CD4-positive, alpha-beta T cell treated with Interleukin-10 for 1 hour (primary cell): ENCODE results near the gene COIL.
"Not testable (repeated sequence)": the region's sequence is repeated elsewhere in the genome, so short reads cannot be mapped to it uniquely, and the experiment has no call there.

Experiments used
- DNase-seq: peaks from one replicate; pipeline ENCODE4 v3.0.0-alpha.2; 2020

COIL gene

DNA sequence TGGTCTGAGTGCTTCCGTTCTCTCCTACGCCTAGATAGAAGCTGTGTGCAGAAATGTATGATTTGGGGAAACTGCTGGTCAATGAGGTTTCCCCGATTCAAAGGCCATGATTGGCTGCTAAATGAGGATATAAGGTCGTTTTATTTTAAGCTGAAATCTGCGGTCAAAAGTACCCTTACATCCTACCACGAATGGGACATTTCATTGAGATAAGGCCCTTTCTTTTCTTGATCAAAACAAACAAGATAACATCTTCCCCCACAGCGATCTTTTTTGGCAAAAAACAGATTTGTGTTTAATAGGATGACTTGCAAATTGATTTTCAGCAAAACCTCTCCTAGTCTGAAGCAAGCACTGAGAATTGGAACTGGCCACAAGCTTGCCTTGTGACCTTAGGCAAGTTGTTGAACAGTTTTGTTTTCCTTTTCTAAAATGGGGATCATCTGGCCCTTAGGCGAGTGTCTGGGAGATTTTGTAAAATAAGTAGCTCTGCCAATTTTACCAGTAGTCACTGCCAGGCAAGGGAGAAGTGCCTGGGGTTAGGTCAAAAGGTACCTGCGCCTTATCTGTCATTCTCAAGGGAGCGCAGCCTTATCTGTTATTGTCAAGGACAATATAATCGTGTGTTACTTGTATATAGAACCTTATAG is 17.7 kb upstream of the COIL start:
- peak; percentile 15 for DNase-seq

DNA sequence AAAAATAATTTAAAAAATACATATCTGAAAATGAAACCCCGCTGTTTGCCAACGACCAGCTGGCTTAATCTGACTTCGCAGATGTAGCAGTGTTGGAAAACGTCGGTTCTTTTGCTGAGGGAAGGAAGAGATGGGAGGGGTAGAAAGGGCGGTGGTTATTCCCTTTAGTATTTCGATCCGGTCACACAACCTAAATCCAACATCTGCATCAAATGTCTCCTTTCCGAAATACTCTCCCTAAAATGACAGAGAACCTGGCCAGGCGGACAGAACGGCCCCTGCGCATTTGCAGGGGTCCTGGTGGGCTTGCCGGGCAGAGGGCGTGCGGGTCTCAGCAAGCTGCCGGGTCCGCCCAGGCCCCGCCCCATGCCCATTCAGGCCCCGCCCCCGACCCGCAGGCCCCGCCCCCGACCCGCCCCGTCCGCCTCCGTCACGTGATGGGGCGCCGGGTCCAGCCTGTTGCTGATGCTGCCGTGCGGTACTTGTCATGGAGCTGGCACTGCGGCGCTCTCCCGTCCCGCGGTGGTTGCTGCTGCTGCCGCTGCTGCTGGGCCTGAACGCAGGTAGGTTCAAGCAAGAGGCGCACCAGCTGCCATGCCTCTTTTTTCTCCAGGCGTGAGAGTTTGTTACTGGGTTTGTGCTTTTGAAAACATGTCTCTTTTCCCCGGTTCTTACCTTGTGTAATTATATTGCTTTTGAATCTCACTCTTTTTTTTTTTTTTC is 17.0 kb upstream of the COIL start, which contains the start of gene SCPEP1:
SCPEP1 (plus strand) TSS at position 459 of the 723 bp plus-strand sequence; CDS start at position 488, 29 bp downstream.
- peak; percentile 87 for DNase-seq

DNA sequence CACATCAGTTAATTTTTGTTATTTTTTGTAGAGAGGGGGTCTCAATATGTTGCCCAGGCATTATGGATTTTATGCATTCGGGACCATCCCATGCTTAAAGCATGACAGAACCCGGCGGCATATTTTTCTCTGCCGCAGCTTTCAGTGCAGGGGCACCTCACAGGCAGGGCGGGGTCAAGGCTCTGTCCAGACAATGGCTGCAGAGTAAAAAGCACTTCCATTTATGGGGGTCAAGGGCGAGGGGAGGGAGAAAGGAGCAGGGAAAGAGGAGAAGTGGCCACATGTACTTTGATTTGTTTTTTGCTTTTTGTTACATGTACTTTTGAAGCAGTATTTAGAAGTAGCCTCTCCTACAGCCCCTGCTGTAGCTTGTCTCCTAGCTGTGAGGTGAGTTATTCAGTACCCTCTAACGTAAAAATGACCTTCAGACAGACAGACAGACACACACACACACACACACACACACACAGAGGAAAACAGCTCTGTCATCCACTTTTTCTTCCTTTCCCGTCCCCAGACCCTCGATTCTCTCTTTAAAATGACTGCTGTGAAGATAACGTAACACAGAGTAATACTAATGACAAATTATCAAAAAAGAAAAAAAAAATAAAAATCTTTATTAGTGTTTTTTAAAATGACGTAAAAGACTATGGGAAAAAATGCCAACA is 16.2 kb upstream of the COIL start:
- no peak for DNase-seq

DNA sequence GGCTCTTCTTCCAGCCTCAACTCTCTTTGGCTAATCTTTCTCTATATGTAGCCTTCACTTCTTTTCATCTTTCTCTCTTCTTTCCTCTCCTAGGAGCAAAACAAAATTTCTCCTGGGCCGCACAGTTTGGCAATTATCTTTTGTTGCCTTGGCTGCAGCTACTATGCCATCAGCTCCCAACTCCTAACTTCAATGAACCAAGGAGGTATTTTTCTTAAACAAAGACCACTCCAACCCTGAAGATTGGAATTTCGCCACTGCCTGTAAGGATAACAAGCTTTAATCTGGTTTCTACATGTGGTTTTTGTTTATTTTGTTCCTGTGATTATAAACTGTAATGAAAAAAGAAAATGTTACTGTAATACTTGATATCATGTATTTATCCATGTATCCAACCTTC is 14.8 kb upstream of the COIL start:
- DNase-seq = no peak

DNA sequence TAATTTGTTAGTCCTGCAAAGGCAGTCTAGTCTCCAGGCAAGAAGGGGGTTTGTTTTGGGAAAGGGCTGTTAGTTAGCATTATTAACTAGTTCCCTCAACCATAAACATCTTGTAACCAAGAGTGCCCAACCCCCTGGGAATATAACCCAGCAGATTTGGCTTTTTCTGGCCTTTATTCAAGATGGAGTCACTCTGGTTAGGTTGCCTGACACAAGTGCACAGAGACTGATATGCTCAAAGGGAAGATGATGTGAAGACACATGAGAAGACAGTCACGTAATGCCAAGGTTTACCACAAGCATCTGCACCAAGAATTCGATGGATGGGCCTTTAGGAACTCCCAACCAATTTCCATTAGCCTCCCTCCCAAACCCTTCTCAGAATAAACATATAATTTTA is 13.2 kb upstream of the COIL start:
- DNase-seq = no peak

DNA sequence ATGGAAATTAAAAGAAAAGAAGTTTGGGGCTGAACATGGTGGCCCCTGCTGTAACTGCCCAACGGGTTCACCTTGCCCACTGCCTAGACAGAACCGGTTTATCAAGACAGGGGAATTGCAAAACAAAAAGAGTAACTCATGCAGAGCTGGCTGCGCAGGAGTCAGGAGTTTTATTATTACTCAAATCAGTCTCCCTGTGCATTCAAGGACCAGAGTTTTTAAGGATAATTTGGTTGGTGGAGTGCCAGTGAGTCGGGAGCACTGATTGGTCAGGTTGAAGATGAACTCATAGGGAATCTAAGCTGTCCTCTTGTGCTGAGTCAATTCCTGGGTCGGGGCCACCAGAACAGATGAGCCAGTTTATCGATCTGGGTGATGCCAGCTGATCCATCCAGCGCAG is 12.7 kb upstream of the COIL start:
- no peak for DNase-seq

DNA sequence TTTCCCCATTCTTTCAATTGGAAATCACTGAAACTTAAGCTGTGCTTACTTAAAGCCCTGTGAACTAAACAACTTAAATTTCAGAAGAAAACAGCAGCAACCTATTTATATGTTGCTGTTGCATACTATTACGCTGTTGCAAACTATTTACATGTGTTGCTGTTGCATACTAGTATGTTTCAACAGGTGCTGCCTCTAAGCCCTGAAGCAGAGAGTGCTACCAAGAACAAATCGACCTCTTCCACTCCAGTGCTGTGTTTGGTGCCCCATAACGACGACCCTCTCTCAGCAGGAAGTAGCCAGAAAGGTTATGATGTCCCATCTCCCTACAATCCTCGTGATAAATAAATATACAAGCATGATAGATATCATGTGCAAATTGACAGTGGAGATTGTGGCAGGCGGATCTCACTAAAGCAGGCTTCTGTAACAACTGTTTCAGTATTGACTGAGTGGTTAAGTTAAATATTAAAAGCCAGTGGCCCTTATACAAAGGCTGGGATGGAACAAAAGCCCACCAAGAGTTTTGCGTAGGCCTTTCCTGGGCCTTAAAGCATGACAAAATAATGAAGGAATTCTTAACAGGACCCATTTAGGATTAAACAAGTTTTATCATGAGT is 11.4 kb upstream of the COIL start:
- DNase-seq = no peak

DNA sequence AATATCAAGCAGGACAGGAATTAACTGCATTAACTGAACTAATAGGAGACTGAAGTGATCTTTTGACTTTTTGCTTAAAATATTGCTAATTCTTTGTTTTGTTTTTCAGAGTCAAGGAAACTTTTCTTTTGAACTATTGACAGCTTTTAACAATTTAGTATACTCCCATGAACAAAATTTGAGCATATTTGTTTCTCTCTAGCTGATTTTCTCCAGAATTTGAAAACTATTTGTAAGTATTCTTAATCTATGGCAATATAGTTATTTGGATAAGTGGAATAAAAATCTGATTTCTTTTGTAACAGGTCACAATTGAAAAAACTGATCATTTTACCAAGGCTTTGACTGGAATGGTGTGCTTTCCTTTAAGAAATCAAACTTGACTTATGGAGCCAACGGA is 10.1 kb upstream of the COIL start:
- no peak for DNase-seq

DNA sequence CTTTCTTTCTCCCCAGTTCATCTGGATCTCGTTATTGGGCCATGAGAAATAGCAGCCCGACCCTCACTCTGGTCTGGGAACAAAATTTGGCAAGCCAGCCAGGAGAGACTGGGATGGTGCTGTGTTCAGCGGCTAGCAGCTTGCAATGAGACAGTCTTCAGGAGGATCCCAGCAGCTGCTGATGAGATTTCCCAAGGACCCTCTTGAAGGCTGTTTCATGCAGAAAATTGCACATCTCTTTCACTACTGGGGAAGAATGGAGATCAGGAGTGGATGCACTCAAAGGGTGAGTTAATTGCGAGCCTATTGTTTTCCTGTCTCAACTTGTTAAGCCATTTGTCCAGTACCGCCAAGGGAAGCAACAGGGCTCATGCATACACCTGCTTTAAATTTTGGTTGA is 5.5 kb upstream of the COIL start:
- DNase-seq = no peak

DNA sequence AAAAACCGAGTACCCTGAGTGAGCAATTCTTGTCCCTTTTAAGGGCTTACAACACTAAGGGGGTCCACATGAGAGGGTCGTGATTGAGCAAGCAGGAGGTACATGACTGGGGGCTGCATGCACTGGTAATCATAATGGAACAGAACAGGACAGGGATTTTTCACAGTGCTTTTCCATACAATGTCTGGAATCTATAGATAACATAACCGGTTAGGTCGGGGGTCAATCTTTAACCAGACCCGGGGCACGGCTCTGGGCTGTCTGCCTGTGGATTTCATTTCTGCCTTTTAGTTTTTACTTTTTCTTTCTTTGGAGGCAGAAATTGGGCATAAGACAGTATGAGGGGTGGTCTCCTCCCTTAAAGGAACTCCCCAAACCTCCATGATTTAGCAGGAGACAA is 4.8 kb upstream of the COIL start:
- DNase-seq = not testable (repeated sequence)

DNA sequence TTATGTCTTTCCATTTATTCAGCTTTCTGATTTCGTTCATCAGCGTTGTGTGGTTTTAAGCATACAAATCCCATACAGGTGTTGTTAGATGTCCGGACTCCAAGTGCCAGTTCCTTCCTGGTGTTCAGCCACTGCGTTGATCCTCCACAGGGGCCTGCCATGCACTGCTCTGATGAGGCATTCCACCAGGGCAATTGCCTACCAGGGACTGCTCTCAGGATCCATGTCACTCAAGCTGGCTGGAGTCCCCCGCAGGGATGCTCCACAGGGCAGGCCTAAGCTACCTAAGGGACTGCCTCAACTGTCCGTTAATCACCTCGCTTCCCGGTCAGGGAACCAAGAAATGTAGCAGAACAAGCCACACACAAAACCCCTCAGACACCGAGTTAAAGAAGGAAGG is 4.4 kb upstream of the COIL start:
- not testable (repeated sequence) for DNase-seq

DNA sequence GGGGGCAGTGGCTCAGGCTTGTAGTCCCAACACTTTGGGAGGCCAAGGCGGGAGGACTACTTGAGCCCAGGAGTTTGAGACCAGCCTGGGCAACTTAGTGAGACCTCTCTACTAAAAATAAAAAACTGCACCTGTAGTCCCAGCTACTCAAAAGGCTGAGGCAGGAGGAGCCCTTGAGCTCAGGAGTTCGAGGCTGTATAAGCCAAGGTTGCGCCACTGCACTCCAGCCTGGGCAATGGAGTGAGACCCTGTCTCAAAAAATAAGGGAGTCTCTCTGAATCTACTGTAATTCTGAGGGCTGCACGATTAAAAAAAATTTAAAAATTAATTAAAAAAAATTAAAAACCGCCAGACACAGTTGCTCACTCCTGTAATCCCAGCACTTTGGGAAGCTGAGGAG is 3.9 kb downstream of the COIL start:
- DNase-seq = no peak

DNA sequence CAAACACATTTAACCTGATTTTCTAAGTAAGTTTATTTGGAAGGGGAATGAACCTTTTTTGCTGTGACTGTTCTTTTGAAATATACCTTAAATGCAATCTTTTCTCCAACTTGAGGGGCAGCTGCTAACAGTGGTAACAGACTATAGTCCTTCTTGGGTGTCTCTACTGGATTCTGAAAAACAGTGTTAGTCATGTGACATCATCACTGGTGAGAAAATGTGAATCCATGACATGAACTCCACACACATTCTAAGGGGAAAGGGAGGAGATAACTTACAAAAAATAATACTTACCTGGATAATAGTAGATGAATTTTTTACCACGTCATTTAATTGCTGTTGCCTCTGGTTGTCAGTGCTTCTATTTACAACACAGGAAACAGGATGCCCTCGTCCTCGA is 11.3 kb downstream of the COIL start:
- DNase-seq = no peak

DNA sequence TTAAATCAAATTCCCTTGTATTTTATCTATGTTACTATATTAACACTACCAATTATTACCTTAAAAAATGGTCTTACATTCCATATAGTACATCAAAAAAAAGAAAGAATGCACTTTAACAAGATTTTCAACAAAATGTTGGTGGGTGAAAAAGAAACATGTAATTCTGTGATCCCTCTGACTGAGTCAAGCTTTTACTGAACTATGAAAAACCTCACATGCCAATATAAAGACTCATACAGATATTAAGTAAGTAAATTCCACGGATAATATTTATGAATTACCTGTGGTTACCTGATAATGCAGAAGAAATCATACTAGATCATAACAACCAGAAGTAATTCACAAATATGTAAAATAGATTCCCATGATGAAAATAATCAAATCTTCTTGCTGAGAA is 12.4 kb downstream of the COIL start:
- DNase-seq = no peak

DNA sequence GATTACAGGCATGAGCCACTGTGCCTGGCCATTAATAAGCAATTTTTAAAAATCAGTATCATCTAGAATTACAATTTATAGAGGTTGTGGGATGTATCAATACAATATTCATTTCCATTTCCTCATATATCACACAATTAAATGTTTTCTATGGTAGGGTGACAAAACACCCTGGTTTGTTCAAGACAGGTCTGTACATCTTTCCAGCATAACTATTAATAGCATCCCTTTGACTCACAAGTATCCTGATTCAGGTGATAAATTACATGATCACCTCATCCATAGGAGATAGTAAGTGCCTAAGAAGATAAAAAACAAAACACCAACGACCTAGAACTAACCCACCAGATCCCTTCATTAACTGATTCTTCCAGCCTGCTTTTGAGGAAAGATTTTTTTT is 13.1 kb downstream of the COIL start:
- no peak for DNase-seq

DNA sequence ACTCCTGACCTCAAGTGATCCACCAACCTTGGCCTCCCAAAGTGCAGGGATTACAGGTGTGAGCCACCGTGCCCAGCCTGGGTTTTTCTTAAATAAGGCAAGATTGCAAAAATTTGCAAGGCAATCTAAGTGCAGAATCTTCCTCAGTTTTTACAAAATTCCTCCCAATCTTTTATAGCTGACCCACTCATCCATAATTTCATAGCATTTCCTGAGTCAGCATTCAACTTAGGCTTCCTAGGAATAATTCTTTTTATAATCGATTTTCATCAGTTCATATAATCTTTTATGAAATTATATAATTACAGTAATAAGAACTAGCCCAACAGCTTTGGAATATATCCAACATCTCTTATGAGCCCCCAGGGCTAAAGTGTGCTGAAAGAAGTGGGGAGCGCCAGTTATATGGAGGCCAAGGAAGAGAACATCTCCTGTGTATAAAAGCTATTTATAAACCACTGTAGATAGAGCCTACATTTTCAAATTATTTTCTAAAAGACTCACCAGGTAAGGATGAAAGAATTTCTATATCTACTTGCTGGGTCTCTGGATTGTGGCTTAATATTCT is 14.8 kb downstream of the COIL start:
- no peak for DNase-seq

DNA sequence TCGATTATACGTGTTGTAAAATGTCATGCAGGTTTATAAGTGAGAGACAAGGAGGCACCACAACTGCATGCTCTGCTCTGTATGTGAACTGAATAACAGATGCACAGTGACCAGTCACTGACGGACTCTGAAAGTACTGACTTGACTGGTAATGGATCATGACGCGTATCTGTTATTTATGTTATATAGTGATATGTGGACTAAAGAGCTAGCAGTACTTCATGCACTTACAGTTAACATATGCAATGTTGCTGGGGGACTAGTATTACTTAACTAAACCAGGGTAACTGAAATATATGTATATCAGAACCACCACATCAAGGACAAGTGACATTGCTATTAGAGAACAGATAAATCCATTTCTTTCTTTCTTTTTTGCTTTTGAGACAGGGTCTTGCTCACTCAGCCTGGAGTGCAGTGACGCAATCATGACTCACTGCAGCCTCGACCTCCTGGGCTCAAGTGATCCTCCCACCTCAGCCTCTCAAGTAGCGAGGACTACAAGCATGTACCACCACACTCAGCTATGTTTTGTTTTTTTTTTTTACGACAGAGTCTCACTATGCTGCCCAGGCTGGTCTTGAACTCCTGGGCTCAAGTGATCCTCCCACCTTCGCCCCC is 17.2 kb downstream of the COIL start:
- no peak for DNase-seq

DNA sequence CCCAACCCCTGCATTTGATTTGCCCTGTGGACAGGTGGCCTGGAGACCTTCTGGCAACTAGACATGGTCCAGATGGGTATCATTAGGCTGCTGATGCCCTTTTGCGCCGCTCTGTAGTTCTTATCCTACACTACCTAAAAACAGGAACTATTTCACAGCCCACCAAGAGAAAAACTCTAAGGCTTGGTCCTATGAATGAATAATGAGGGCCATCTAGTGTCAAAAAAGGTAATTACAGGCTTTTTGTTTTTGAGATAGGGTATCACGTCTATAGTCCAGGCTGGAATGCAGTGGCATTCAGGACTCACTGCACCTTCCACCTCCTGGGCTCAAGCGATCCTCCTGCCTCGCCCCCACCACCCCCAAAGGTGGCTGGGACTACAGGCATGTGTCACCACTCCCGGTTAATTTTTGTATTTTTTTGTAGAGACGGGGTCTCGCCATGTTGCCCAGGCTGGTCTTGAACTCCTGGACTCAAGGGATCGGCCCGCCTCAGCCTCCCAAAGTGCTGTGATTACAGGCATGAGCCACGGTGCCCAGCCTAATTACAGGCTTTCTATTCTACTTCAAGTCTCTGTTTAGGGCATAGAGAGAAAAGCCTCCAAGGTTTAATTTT is 20.9 kb downstream of the COIL start:
- peak; percentile 72 for DNase-seq

DNA sequence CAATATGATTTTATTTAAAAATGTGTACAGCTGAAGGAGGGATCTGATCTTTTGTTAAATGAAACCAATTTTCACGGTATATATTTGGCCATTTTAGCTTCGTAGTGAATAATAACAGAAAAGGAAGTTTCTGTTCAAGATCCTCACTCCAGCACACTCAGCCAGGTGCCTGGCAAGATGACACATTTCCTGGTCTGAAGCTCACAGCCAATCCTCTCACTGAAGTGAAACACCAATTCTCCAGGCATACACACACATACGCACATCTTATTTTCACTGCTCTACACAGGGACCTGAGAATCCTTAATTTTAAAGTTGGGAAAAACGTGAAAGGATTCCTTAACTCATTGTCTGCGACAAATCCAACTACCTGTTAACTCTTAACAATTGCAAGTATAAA is 22.6 kb downstream of the COIL start:
- DNase-seq = not testable (repeated sequence)

DNA sequence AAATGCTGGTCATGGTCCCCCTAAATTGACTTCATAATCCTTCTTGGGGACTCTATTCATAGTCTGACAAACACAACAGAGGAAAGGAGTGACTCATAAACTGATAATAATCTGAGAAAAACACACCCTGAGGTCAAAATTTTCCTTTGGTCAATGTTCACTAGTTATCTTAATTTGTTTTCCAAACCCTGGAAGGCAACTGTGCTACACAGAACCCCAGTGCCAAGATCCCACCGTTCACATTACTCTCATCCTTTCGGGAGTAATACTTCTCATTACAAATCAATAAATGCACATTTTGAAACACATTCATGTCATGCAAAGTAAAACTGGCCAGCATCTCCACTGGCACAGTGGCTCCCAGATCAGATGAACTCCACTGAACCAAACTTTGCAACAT is 23.2 kb downstream of the COIL start:
- no peak for DNase-seq

DNA sequence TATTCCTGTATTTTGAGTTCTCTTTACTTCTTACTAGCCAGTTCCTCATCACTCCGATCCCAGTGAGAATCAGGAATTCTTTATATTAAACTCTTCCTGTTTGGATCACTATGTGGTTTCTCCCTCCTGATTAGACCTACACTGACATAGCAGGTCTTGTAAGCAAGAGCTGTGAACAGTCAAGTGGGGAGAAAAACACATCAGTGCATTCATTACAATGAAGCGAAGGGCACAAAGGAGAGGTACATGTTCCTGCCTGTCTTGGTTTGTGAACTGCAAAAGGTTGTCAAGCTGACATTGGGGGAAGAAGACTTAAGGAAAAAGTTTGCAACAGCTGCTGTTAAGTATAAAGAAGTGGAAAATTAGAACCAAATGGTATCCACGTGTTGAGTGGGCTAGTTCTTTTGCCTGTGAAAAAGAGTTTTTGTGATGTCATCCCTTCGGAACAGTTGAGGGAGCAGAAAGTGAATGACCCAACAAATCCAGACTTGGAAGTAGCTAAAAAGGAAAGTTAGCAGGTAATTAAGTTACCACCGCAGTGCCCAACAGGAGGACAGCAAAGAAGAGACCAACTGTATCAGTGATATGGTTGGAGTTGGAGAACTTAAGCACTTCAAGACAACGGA is 24.0 kb downstream of the COIL start:
- DNase-seq = no peak

DNA sequence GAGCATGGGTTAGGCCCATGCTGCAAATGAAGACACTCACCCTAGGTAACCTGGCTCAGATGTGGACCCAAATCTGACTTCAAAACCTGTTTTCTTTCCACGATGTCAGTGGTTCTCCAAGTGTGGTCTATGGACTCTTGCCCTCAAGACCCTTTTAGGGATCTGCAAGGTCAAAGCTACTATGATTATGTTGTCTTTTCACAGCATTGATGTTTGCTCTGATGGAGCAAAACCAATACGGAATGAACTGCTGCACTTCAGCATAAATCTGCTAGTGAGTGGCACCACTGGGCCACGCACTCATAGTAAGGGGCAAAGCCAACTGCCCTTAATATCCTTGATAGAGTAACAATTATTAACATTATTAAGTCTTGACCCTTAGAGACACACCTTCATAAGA is 25.4 kb downstream of the COIL start:
- DNase-seq = no peak
